IMR-90 (cell line): ENCODE data around the gene NUDT3.

Experiments used
- CTCF ChIP-seq: conservative IDR thresholded peaks from 2 replicates; pipeline ENCODE4 v1.5.1; 2012; ENCODE audit warnings: mild to moderate bottlenecking, low read depth, low read length, improper control_type of control experiment
- ELK1 ChIP-seq: fragments of 150-350 bp; IDR thresholded peaks from 2 replicates; pipeline ENCODE4 v1.6.1; 2016; ENCODE audit warnings: low read depth, mild to moderate bottlenecking, low read length, moderate library complexity, borderline replicate concordance
- MAFK ChIP-seq: IDR thresholded peaks from 2 replicates; pipeline ENCODE4 v1.6.1; 2012; ENCODE audit warnings: low read depth, low read length, improper control_type of control experiment
- MXI1 ChIP-seq: IDR thresholded peaks from 2 replicates; pipeline ENCODE4 v1.6.1; 2012; ENCODE audit warnings: low read depth, mild to moderate bottlenecking, low read length, moderate library complexity, borderline replicate concordance
- NFE2L2 ChIP-seq: fragments of 150-350 bp; IDR thresholded peaks from 2 replicates; pipeline ENCODE4 v1.6.1; 2016; ENCODE audit warnings: low read depth, mild to moderate bottlenecking, low read length
- POLR2A ChIP-seq: IDR thresholded peaks from 2 replicates; pipeline ENCODE4 v1.6.1; 2012; ENCODE audit warnings: mild to moderate bottlenecking, low read depth, low read length
- RCOR1 ChIP-seq: IDR thresholded peaks from 2 replicates; pipeline ENCODE4 v1.6.1; 2012; ENCODE audit warnings: mild to moderate bottlenecking, low read length, improper control_type of control experiment; ENCODE audit not compliant: insufficient replicate concordance
- RFX5 ChIP-seq: IDR thresholded peaks from 2 replicates; pipeline ENCODE4 v1.8.0; 2012; ENCODE audit warnings: low read depth, mild to moderate bottlenecking, low read length, moderate library complexity

GRCh38 chr6:34424200-34425131 lies 32.0 kb upstream of the NUDT3 start:
- TF ChIP-seq CTCF, result no peak
- TF ChIP-seq RFX5, result no peak
- no peak for TF ChIP-seq POLR2A
- TF ChIP-seq NFE2L2, result no peak
- TF ChIP-seq MXI1, result no peak
- TF ChIP-seq ELK1, result no peak
- TF ChIP-seq MAFK, result no peak
- no peak for TF ChIP-seq RCOR1
